Jurkat, Clone E6-1 (cell line): Measurements from ENCODE around the gene IL23A. TPM values are rescaled to one million over a fixed set of nuclear protein-coding genes. Genes with fewer than 3 reads are reported as not detected.

Experiments used
- DNase-seq: peaks from one replicate; pipeline ENCODE4 v3.0.0-alpha.2; 2011; ENCODE audit warnings: low read depth, low spot score
- H3K4me3 ChIP-seq: 2 replicates; pipeline ENCODE4 v1.5.1; 2011; ENCODE audit warnings: mild to moderate bottlenecking, low read length, control low read depth, moderate library complexity
- polyA plus RNA-seq: library from polyadenylated mRNA; unstranded; fragments of >200 nt; gene quantifications from one replicate; pipeline ENCODE4 v1.2.1, GENCODE V29; 2012; ENCODE audit warnings: missing spikeins; ENCODE audit not compliant: insufficient read length, insufficient read depth

The IL23A gene
- 4.4 TPM for polyA plus RNA-seq

- peak within 1 kb of the TSS; percentile 1; the same call in 1 of the 2 replicates for H3K4me3 ChIP-seq
- peak; percentile 76 for DNase-seq
These were observed at the start of gene IL23A for GRCh38 chr12:56338308-56339157. IL23A (plus strand) TSS chr12:56338884; CDS start chr12:56339045, 161 bp downstream.

GRCh38 chr12:56293795-56294194 lies 44.9 kb upstream of the IL23A start:
- no peak overlapping the region for H3K4me3 ChIP-seq
- DNase-seq = no peak

- no peak overlapping the region for H3K4me3 ChIP-seq
These were observed 42.4 kb upstream of the IL23A start for GRCh38 chr12:56296295-56296694.

GRCh38 chr12:56297400-56297799 lies 41.3 kb upstream of the IL23A start:
- H3K4me3 ChIP-seq = no peak overlapping the region
- DNase-seq = no peak

More at GRCh38 chr12:56296295-56296694, 42.4 kb upstream of the IL23A start:
- no peak for DNase-seq

GRCh38 chr12:56298828-56299227 lies 39.9 kb upstream of the IL23A start:
- no peak for DNase-seq
- H3K4me3 ChIP-seq = peak overlapping the region; percentile 99

- H3K4me3 ChIP-seq = peak overlapping the region; percentile 99
- DNase-seq = peak; percentile 59
These were observed 39.3 kb upstream of the IL23A start for GRCh38 chr12:56299308-56299852.

DNA sequence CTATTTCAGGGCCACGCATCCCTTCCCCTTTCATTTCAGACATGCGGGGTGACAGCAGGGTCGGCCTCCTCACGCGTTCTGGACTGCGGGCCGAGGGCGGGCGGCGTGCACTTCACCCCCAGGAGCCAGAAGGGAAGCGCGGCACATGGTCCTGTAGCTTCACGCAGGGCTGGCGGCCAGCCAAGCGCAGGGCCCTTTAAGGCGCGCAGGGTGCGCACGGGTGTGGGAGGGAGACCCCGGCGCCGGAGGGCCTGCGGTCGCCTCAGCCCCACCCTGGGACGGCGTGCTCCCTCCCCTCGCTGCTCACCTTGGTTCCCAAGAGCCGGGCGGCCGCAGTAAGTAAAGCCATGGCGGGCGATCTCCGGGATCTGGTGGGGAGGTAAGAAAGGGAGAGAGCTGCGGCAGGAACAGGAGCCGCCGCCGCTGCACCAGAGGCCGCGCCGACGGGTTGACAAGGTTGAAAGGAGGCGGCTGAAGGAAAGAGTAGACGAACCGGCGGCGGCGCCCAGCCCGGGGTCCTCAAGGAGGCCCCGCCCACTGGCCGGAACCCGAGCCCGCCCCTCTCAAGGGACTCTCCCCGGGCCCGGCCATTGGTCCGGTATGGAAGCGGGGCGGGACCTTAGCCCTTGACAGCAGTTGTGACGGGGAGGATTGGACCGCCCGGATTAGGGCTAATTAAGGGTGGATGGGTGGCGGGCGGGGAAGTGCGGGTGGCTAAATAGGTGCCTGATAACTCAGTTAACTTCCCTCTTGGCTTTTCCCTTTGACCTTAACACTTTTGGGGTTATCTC lies 38.6 kb upstream of the IL23A start, which contains the start of gene CS:
CS (minus strand) TSS at position 478 of the 791 bp plus-strand sequence; CDS start at position 349, 129 bp downstream.
- DNase-seq = peak; percentile 97
- H3K4me3 ChIP-seq = peak within 1 kb of the TSS; percentile 99

DNA sequence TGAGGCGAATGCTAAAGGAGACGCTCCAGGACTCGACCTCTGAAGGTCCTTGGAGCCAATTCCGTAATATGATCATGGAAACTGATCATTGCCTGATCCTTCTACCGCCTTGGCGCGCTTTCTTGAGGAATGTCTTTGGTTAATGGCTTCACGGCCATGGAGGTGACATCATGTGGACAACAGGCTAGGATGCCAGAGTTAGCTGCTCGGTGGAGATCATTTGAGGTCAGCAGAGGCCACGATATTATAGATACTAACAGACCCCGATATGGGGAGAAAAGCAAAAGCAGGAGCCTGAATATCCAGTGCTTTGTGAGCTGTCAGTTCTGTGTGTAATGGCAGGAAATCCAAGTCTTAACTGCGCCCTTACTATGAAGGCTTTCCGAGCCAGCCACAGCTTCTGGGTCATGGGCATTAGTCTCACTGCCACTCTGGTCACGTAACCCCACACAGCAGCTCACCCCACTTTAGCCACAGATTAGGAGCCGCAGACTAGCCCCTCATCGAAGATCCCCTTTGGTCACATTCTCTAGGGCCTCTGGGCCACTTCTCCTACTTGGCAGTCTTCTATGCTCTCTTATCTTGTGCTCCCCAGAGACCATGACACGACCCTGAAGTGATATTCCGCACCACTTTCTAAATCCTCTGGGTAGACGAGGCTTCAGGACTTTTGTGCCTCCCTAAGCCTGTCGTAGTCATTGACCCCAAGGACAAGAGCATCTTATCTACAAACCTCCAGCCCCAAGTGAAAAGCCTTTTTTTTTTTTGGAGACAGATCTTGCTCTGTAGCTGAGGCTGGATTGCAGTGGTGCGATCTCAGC lies 37.8 kb upstream of the IL23A start:
- peak overlapping the region; percentile 99 for H3K4me3 ChIP-seq
- no peak for DNase-seq

DNA sequence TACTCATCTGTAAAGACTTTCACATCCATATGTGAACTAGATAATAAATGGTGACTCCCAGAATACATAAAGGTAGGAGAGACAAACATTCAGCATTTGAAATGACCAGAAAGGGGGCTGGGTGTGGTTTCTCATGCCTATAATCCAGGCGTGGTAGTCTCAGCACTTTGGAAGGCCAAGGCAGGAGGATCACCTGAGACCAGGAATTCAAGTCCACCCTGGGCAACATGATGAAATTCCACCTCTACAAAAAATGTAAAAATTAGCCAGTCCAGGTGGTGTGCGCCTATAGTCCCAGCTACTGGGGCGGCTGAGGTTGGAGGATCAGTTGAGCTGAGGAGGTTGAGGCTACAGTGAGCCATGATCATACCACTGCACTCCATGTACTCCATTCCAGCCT lies 34.4 kb upstream of the IL23A start:
- DNase-seq = no peak
- no peak overlapping the region for H3K4me3 ChIP-seq

DNA sequence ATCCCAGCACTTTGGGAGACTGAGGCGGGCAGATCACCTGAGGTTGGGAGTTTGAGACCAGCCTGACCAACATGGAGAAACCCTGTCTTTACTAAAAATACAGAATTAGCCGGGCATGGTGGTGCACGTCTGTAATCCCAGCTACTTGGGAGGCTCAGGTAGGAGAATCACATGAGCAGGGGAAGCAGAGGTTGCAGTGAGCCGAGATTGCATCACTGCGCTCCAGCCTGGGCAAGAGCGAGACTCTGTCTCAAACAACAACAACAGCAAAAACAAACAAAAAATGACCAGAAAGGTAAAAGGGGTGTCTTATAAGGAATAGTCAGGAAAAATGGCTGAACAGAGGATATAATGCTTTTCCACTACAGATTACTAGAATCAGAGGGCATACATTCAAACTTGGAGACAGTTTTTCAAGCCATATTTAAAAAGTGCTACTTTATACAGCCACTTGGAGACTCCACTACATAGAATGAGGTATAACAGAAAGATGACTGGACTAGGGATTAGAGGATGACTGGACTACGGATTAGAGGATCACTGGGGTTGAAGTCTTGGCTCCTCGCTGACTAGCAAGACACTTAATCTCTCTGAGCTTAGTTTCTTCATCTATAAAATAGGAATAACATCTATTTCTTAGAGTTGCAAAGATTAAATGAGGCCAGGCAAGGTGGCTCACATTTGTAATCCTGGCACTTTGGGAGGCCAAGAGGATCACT lies 33.7 kb upstream of the IL23A start:
- no peak for DNase-seq
- H3K4me3 ChIP-seq = no peak overlapping the region

- DNase-seq = no peak
- H3K4me3 ChIP-seq = no peak overlapping the region
These were observed 31.3 kb upstream of the IL23A start for GRCh38 chr12:56307221-56307965.

- no peak overlapping the region for H3K4me3 ChIP-seq
- no peak for DNase-seq
These were observed 30.0 kb upstream of the IL23A start for GRCh38 chr12:56308714-56309113.

DNA sequence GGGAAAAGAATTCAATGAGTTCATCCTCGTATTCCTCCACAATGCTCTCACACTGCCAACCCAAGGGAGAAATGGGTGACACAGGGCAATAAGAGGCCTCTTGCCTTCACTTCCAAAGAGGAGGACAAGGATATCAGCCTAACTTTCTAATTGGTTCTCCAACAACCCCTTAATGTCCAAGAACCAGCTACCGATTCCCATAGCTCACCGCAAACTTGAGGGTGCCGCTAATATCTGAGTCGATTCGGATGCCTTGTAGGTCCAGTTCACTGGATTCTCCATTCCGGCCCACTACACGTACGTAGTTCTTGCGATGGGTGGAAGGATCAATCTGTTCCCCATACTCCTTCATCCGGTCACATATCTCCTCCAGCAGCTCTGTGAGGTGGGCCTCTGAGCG lies 27.7 kb upstream of the IL23A start:
- DNase-seq = no peak
- H3K4me3 ChIP-seq = no peak overlapping the region

- DNase-seq = no peak
- peak overlapping the region; percentile 98 for H3K4me3 ChIP-seq
These were observed 23.4 kb upstream of the IL23A start for GRCh38 chr12:56315249-56315621.

- H3K4me3 ChIP-seq = peak within 1 kb of the TSS; percentile 98
These were observed 22.8 kb upstream of the IL23A start, which contains the start of gene CNPY2 for GRCh38 chr12:56315622-56316473. CNPY2 (minus strand) TSS chr12:56315988; CDS start chr12:56315217, 771 bp downstream.

DNA sequence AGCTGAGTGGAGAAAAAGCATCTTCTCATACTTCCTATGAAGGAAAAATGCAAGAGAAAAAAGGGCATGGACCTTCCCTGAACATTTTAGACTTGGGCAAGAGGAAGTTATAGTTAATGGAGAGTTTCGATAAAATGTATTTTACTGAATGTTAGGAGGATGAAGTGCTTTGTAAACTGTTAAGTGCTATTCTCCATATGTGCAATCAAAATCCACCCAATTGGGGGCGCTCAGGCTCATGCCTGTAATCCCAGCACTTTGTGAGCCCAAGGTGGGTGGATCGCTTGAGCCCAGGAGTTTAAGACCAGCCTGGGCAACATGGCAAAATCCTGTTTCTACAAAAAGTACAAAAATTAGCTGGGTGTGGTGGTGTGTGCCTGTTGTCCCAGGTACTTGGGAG lies 21.0 kb upstream of the IL23A start:
- DNase-seq = no peak
- H3K4me3 ChIP-seq = no peak overlapping the region

More at GRCh38 chr12:56315622-56316473, 22.8 kb upstream of the IL23A start, which contains the start of gene CNPY2:
- DNase-seq = peak; percentile 92

GRCh38 chr12:56321027-56321426 lies 17.7 kb upstream of the IL23A start:
- H3K4me3 ChIP-seq = no peak overlapping the region
- DNase-seq = no peak
